HG02970 (cell line): Measurements from ENCODE around the gene OSBPL8.
A peak's percentile ranks its signal among the peaks of the same experiment; 100 is the strongest.

ENCODE experiments used
- ATAC-seq: cut with Tn5 transposase; IDR thresholded peaks from one replicate; pipeline ENCODE4 v1.9.1; 2021; ENCODE audit warnings: mild to moderate bottlenecking, moderate library complexity, moderate number of reproducible peaks; ENCODE audit not compliant: unreplicated experiment, low FRiP score

The OSBPL8 gene

GRCh38 chr12:76559400-76560085 lies at the start of gene OSBPL8:
Gene OSBPL8, minus strand, starts transcription at chr12:76559771. Its CDS starts 72,220 bp downstream, at chr12:76487551.
- peak; percentile 78 for ATAC-seq

- no peak for ATAC-seq
These were observed 48.5 kb upstream of the OSBPL8 start for GRCh38 chr12:76608070-76608469.

- no peak for ATAC-seq
These were observed 35.5 kb upstream of the OSBPL8 start for GRCh38 chr12:76595056-76595455.

GRCh38 chr12:76591476-76591875 lies 31.9 kb upstream of the OSBPL8 start:
- no peak for ATAC-seq

GRCh38 chr12:76590131-76590530 lies 30.6 kb upstream of the OSBPL8 start:
- ATAC-seq, result no peak

GRCh38 chr12:76588881-76589565 lies 29.5 kb upstream of the OSBPL8 start:
- ATAC-seq, result no peak

- no peak for ATAC-seq
These were observed 28.0 kb upstream of the OSBPL8 start for GRCh38 chr12:76587428-76588178.

GRCh38 chr12:76586764-76587395 lies 27.3 kb upstream of the OSBPL8 start:
- ATAC-seq, result no peak

- no peak for ATAC-seq
These were observed 23.7 kb upstream of the OSBPL8 start for GRCh38 chr12:76583301-76583700.

- ATAC-seq, result no peak
These were observed 14.3 kb upstream of the OSBPL8 start for GRCh38 chr12:76573840-76574373.

- no peak for ATAC-seq
These were observed 11.7 kb upstream of the OSBPL8 start for GRCh38 chr12:76571256-76571655.

GRCh38 chr12:76569685-76570604 lies 10.4 kb upstream of the OSBPL8 start:
- ATAC-seq, result no peak

- ATAC-seq, result no peak
These were observed 9.4 kb upstream of the OSBPL8 start for GRCh38 chr12:76568888-76569551.

GRCh38 chr12:76568130-76568529 lies 8.6 kb upstream of the OSBPL8 start:
- no peak for ATAC-seq

GRCh38 chr12:76563061-76563460 lies 3.5 kb upstream of the OSBPL8 start:
- ATAC-seq, result no peak

GRCh38 chr12:76562130-76562529 lies 2.6 kb upstream of the OSBPL8 start:
- no peak for ATAC-seq

- peak; percentile 25 for ATAC-seq
These were observed 518 bp upstream of the OSBPL8 start for GRCh38 chr12:76560086-76560491.

GRCh38 chr12:76558684-76559399 lies 729 bp downstream of the OSBPL8 start:
- peak; percentile 42 for ATAC-seq
